Hypothalamus (tissue), 51 donors: ENCODE data around the gene ENTPD2.

Source experiments
- DNase-seq, 51 donors: peaks; one replicate each; lab custom pipeline; 2025; lab: John Stamatoyannopoulos, UW

ENTPD2 gene

GRCh38 chr9:137053944-137054931 is at the start of gene ENTPD2:
Gene ENTPD2, minus strand, starts transcription at chr9:137054061. Its CDS starts 64 bp downstream, at chr9:137053997.
- DNase-seq, result peak in 2 of 51 donors; percentile 28 to 31

GRCh38 chr9:137103206-137103999 is 49.5 kb upstream of the ENTPD2 start:
- no peak for DNase-seq

GRCh38 chr9:137099231-137099630 is 45.4 kb upstream of the ENTPD2 start:
- no peak for DNase-seq

- no peak for DNase-seq
Observed at GRCh38 chr9:137097761-137098462, 44.1 kb upstream of the ENTPD2 start.

GRCh38 chr9:137096785-137097546 is 43.1 kb upstream of the ENTPD2 start:
- no peak for DNase-seq

- DNase-seq, result no peak
Observed at GRCh38 chr9:137095664-137096517, 42.0 kb upstream of the ENTPD2 start.

GRCh38 chr9:137089232-137089947 is 35.5 kb upstream of the ENTPD2 start:
- peak in 3 of 51 donors; percentile 18 to 49 (median 22) for DNase-seq

GRCh38 chr9:137088121-137088520 is 34.3 kb upstream of the ENTPD2 start:
- no peak for DNase-seq

GRCh38 chr9:137087409-137087925 is 33.6 kb upstream of the ENTPD2 start:
- DNase-seq, result no peak

GRCh38 chr9:137086531-137087408 is 32.9 kb upstream of the ENTPD2 start, which contains the start of gene MAN1B1:
Gene MAN1B1, plus strand, starts transcription at chr9:137086985. Its CDS starts 15 bp downstream, at chr9:137087000.
- peak; percentile 77 to 98 (median 95) for DNase-seq

- DNase-seq, result peak in 1 of 51 donors; percentile 58
Observed at GRCh38 chr9:137085920-137086530, 32.2 kb upstream of the ENTPD2 start.

- no peak for DNase-seq
Observed at GRCh38 chr9:137084526-137084925, 30.7 kb upstream of the ENTPD2 start.

GRCh38 chr9:137083394-137084004 is 29.6 kb upstream of the ENTPD2 start:
- peak in 5 of 51 donors; percentile 25 to 82 (median 44) for DNase-seq

- DNase-seq, result no peak
Observed at GRCh38 chr9:137082925-137083290, 29.0 kb upstream of the ENTPD2 start.

GRCh38 chr9:137082222-137082924 is 28.5 kb upstream of the ENTPD2 start:
- DNase-seq, result no peak
